ENCODE data around the gene ANKRD11.
"Not testable (repeated sequence)": the region's sequence is repeated elsewhere in the genome, so short reads cannot be mapped to it uniquely, and the experiment has no call there.

ANKRD11 gene

GRCh38 chr16:89311636-89312035 lies 178.7 kb downstream of the ANKRD11 start:
- DNase-seq: no peak

GRCh38 chr16:89309438-89310122 lies 180.8 kb downstream of the ANKRD11 start:
- no peak for DNase-seq

GRCh38 chr16:89308391-89309333 lies 181.7 kb downstream of the ANKRD11 start:
- no peak for DNase-seq

GRCh38 chr16:89307421-89307805 lies 182.9 kb downstream of the ANKRD11 start:
- DNase-seq: no peak

GRCh38 chr16:89306457-89307420 lies 183.6 kb downstream of the ANKRD11 start:
- not testable (repeated sequence) for DNase-seq

- DNase-seq: no peak
Observed at GRCh38 chr16:89304941-89305705, 185.2 kb downstream of the ANKRD11 start.

- no peak for DNase-seq
Observed at GRCh38 chr16:89304181-89304851, 186.0 kb downstream of the ANKRD11 start.

- DNase-seq: no peak
Observed at GRCh38 chr16:89303617-89304016, 186.7 kb downstream of the ANKRD11 start.

- DNase-seq: no peak
Observed at GRCh38 chr16:89300976-89301360, 189.4 kb downstream of the ANKRD11 start.

- no peak for DNase-seq
Observed at GRCh38 chr16:89300311-89300975, 189.9 kb downstream of the ANKRD11 start.

- DNase-seq: not testable (repeated sequence)
Observed at GRCh38 chr16:89299357-89300111, 190.8 kb downstream of the ANKRD11 start.

GRCh38 chr16:89298623-89299225 lies 191.6 kb downstream of the ANKRD11 start:
- DNase-seq: no peak

GRCh38 chr16:89297910-89298545 lies 192.3 kb downstream of the ANKRD11 start:
- DNase-seq: no peak

GRCh38 chr16:89297156-89297874 lies 193.0 kb downstream of the ANKRD11 start:
- DNase-seq: no peak

GRCh38 chr16:89295915-89296314 lies 194.4 kb downstream of the ANKRD11 start:
- no peak for DNase-seq

GRCh38 chr16:89295071-89295900 lies 195.1 kb downstream of the ANKRD11 start:
- DNase-seq: no peak

GRCh38 chr16:89294486-89294885 lies 195.9 kb downstream of the ANKRD11 start:
- no peak for DNase-seq
